Smooth muscle cell (in vitro differentiated cells): ENCODE data around the gene CFAP46. TPM values are rescaled to one million over a fixed set of nuclear protein-coding genes. Genes with fewer than 3 reads are reported as not detected.

Source experiments
- DNase-seq: peaks from one replicate; lab custom pipeline; 2025; ENCODE audit not compliant: unreplicated experiment; lab: John Stamatoyannopoulos, UW
- H2AFZ ChIP-seq: fragments of 200-600 bp; sonication (generic); 2 replicates; pipeline ENCODE4 v1.6.0; 2016; ENCODE audit warnings: antibody characterized with exemption, low read depth, mild to moderate bottlenecking
- H3F3A ChIP-seq: fragments of 200-600 bp; sonication (generic); 2 replicates; pipeline ENCODE4 v1.6.0; 2017; ENCODE audit warnings: antibody characterized with exemption, low read depth
- H3K27ac ChIP-seq: fragments of 200-600 bp; sonication (generic); 2 replicates; pipeline ENCODE4 v1.5.1; 2016; ENCODE audit warnings: low read depth, mild to moderate bottlenecking
- H3K27me3 ChIP-seq: fragments of 200-600 bp; sonication (generic); 2 replicates; pipeline ENCODE4 v1.6.1; 2016; ENCODE audit warnings: low read depth, mild to moderate bottlenecking
- H3K36me3 ChIP-seq: fragments of 200-600 bp; sonication (generic); 2 replicates; pipeline ENCODE4 v1.5.1; 2016; ENCODE audit warnings: low read depth
- H3K4me1 ChIP-seq: fragments of 200-600 bp; sonication (generic); 2 replicates; pipeline ENCODE4 v1.5.1; 2016; ENCODE audit warnings: low read depth
- H3K4me2 ChIP-seq: fragments of 200-600 bp; sonication (generic); 2 replicates; pipeline ENCODE4 v1.6.0; 2016; ENCODE audit warnings: mild to moderate bottlenecking
- H3K4me3 ChIP-seq: fragments of 200-600 bp; sonication (generic); 2 replicates; pipeline ENCODE4 v1.5.1; 2016; ENCODE audit warnings: mild to moderate bottlenecking
- H3K79me2 ChIP-seq: fragments of 200-600 bp; sonication (generic); 2 replicates; pipeline ENCODE4 v1.6.0; 2016; ENCODE audit warnings: low read depth, mild to moderate bottlenecking
- H3K9ac ChIP-seq: fragments of 200-600 bp; sonication (generic); 2 replicates; pipeline ENCODE4 v1.6.0; 2016; ENCODE audit warnings: low read depth
- H3K9me3 ChIP-seq: fragments of 200-600 bp; sonication (generic); replicated peaks from 2 replicates; pipeline ENCODE4 v1.5.1; 2016; ENCODE audit warnings: low read depth
- H4K20me1 ChIP-seq: fragments of 200-600 bp; sonication (generic); 2 replicates; pipeline ENCODE4 v1.6.0; 2016; ENCODE audit warnings: low read depth
- WGBS: methylation state at CpG from one replicate; pipeline ENCODE4 v1.1.7; 2016; ENCODE audit warnings: low lambda C conversion rate; 5-methylcytosine and 5-hydroxymethylcytosine counted together
- polyA plus RNA-seq: library from polyadenylated mRNA; unstranded; fragments of >200 nt; fragmentation: Nextera tagmentation; extraction: Ambion mirVana; gene quantifications from 2 replicates; pipeline ENCODE4 v1.2.1, GENCODE V29; 2016
- total RNA-seq: library from RNA; depleted of rRNA; stranded (reverse); fragments of >200 nt; gene quantifications from 2 replicates; pipeline ENCODE4 v1.2.3, GENCODE V29; 2014
- TF ChIP-seq, protein P1 (sequence below): fragments of 200-600 bp; sonication (generic); IDR thresholded peaks from 2 replicates; pipeline ENCODE4 v1.5.1; 2017; ENCODE audit warnings: borderline replicate concordance, mild to moderate bottlenecking, antibody characterized with exemption; ENCODE audit not compliant: insufficient read depth, poor library complexity, severe bottlenecking

Gene CFAP46
- total and polyA plus RNA-seq, 2 experiments from 2014 or later = 1.1 to 2.0 TPM

DNA sequence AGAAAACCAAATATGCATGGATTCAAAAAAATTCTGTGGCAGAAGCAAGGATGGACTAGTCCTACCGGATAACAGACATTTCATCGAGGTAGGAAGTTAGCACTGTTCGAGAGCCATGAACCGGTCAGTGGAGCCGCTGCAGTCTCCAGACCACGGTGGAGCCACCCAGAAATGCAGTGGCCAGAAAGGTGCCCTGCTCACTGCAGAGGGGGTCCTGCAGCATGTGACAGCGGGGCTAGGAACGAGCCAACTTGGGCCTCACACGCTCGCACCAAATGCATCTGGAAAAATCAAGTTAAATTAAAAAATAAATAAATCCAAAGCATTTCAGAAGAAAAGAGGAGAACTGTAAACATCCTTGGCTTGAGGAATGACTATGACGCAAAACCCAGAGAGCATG is 13.1 kb upstream of the CFAP46 start:
- Histone ChIP-seq H3F3A (no peaks in the 10 kb centered on the region), H2AFZ (no peak overlapping the region), H3K9me3 (no peaks in the 10 kb centered on the region), H3K27ac (no peak overlapping the region), H3K36me3 (no peaks in the 10 kb centered on the region), H3K9ac (no peak overlapping the region), H3K4me1 (no peaks in the 10 kb centered on the region), H3K27me3 (peaks cover 32% of the 10 kb centered on the region), H3K4me2 (no peak overlapping the region), H4K20me1 (no peaks in the 10 kb centered on the region), H3K4me3 (no peak overlapping the region), H3K79me2 (no peaks in the 10 kb centered on the region)
- 93% methylated on average over 11 of the region's 11 CpGs for WGBS
- DNase-seq = no peak
- TF ChIP-seq, protein P1, sequence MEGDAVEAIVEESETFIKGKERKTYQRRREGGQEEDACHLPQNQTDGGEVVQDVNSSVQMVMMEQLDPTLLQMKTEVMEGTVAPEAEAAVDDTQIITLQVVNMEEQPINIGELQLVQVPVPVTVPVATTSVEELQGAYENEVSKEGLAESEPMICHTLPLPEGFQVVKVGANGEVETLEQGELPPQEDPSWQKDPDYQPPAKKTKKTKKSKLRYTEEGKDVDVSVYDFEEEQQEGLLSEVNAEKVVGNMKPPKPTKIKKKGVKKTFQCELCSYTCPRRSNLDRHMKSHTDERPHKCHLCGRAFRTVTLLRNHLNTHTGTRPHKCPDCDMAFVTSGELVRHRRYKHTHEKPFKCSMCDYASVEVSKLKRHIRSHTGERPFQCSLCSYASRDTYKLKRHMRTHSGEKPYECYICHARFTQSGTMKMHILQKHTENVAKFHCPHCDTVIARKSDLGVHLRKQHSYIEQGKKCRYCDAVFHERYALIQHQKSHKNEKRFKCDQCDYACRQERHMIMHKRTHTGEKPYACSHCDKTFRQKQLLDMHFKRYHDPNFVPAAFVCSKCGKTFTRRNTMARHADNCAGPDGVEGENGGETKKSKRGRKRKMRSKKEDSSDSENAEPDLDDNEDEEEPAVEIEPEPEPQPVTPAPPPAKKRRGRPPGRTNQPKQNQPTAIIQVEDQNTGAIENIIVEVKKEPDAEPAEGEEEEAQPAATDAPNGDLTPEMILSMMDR = no peak

DNA sequence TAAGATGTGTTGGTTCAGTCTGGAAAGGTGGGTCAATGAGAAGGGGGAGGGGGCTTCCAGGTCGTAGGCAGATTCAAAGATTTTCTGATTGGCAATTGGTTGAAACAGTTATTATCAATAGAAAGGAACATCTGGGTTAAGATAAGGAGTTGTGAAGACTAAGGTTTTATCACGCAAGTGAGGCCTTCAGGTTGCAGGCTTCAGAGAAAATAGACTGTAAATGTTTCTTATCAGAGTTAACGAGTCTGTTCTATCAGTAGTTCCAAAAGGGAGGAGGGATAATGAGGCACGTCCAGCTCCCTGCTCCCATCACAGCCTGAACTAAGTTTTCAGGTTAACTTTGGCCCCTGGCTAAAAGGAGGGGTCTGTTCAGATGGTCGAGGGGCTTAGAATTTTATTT is 11.1 kb upstream of the CFAP46 start:
- no peaks in the 10 kb centered on the region for H3K79me2 ChIP-seq
- H4K20me1 ChIP-seq = no peaks in the 10 kb centered on the region
- H3F3A ChIP-seq = no peaks in the 10 kb centered on the region
- H3K4me3 ChIP-seq = no peak overlapping the region
- 29% methylated on average over 5 of the region's 5 CpGs for WGBS
- no peak overlapping the region for H3K27ac ChIP-seq
- no peak for DNase-seq
- H3K9ac ChIP-seq = no peak overlapping the region
- H3K27me3 ChIP-seq = peaks cover 44% of the 10 kb centered on the region
- H3K4me2 ChIP-seq = no peak overlapping the region
- H3K9me3 ChIP-seq = no peaks in the 10 kb centered on the region
- H3K4me1 ChIP-seq = no peaks in the 10 kb centered on the region
- TF ChIP-seq, protein P1 = no peak
- H2AFZ ChIP-seq = no peak overlapping the region
- H3K36me3 ChIP-seq = no peaks in the 10 kb centered on the region

DNA sequence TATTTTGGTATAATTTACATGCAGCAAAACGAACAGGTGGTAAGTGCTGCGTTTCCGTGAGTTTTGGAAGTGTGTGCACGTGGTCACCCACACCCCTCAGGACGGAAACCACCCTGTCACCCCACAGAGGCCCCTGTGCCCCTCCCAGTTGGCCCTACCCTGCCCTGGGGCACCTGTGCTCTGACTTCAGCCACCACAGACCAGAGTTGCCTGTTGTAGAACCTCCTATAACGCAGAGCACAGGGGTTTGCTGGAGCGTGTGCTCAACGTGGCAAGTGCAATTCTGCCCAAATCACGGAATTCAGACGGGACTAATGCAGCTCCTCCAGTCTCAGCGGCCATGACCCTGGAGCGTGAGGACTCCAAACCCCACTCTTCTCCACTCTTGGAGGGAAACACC is 9.6 kb upstream of the CFAP46 start:
- Histone ChIP-seq H2AFZ (no peak overlapping the region), H3K9me3 (no peaks in the 10 kb centered on the region), H3K27ac (no peak overlapping the region), H3K4me1 (no peaks in the 10 kb centered on the region), H3F3A (no peaks in the 10 kb centered on the region), H3K4me2 (no peak overlapping the region), H3K4me3 (no peak overlapping the region), H3K36me3 (no peaks in the 10 kb centered on the region), H3K27me3 (peaks cover 44% of the 10 kb centered on the region), H4K20me1 (no peaks in the 10 kb centered on the region), H3K79me2 (no peaks in the 10 kb centered on the region), H3K9ac (no peak overlapping the region)
- no peak for DNase-seq
- 86% methylated on average over 11 of the region's 12 CpGs for WGBS
- TF ChIP-seq, protein P1 = no peak

DNA sequence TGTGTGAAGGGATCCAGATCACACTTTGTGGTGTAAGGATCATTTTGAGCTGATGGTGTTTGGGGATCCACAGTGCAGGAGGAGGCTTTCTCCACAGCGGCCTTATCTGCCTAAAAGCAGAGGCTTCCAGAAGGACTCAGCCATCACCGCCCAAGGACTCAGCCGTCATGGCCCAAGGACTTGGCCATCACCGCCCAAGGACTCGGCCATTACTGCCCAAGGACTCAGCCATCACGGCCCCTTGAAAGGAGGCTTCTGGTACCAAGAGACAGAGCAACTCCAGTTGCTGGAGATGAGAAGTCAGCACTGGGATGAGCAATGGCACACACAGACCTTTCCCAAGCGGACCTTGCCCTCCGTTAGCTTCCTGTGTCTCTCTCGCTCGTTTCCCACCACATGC is 6.0 kb upstream of the CFAP46 start:
- Histone ChIP-seq H3K9me3 (no peaks in the 10 kb centered on the region), H3K9ac (no peak overlapping the region), H3K4me1 (no peaks in the 10 kb centered on the region), H4K20me1 (no peaks in the 10 kb centered on the region), H2AFZ (no peak overlapping the region), H3F3A (no peaks in the 10 kb centered on the region), H3K27ac (no peak overlapping the region), H3K36me3 (no peaks in the 10 kb centered on the region), H3K79me2 (no peaks in the 10 kb centered on the region), H3K4me3 (no peak overlapping the region), H3K27me3 (peaks cover 37% of the 10 kb centered on the region), H3K4me2 (no peak overlapping the region)
- 90% methylated on average over 10 of the region's 10 CpGs for WGBS
- TF ChIP-seq, protein P1 = no peak
- no peak for DNase-seq
